ENCODE data around the gene TCF4. TPM values are rescaled to one million over a fixed set of nuclear protein-coding genes. Genes with fewer than 3 reads are reported as not detected.

The TCF4 gene
- total RNA-seq, 1 experiment from 2014 or later: 104 TPM

DNA sequence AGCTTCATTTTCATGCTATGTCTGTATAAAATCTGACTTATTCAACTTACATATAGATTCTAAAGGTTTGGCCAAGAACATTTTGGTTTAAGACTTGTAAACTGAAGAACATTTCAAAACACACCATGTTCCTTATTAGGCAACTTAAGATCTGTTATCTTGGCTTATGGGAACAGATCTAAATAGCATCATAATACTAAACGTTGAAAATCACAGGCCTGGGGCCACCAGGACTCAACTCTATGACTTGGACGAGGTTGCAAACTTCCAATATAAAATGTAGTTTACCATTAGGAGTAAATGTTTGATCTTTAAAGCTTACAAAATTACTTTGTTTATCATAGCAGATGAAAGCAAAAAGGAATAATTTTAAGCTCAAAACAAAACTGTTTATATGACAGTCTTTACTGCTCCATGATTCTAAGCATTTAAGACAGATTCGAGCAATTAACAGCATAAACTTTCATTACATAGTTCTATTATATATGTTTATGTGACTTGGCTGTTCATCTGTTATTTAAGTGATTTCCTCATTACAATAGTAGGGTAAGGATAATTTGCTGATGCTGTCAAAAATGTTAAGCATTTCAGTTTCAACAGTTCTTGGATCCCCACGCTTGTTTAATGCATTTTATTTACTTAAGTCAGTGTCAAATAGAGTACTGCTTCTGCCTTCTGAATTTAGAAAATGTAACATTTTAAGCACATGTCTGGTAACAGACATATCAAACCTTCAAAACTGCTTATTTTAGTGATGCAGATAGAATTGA is 8.3 kb downstream of the TCF4 start (continued):
- TF ChIP-seq, protein P1, sequence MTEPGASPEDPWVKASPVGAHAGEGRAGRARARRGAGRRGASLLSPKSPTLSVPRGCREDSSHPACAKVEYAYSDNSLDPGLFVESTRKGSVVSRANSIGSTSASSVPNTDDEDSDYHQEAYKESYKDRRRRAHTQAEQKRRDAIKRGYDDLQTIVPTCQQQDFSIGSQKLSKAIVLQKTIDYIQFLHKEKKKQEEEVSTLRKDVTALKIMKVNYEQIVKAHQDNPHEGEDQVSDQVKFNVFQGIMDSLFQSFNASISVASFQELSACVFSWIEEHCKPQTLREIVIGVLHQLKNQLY (CRISPR knock-in tag; IDR thresholded peaks at IDR 0.05): no peak

DNA sequence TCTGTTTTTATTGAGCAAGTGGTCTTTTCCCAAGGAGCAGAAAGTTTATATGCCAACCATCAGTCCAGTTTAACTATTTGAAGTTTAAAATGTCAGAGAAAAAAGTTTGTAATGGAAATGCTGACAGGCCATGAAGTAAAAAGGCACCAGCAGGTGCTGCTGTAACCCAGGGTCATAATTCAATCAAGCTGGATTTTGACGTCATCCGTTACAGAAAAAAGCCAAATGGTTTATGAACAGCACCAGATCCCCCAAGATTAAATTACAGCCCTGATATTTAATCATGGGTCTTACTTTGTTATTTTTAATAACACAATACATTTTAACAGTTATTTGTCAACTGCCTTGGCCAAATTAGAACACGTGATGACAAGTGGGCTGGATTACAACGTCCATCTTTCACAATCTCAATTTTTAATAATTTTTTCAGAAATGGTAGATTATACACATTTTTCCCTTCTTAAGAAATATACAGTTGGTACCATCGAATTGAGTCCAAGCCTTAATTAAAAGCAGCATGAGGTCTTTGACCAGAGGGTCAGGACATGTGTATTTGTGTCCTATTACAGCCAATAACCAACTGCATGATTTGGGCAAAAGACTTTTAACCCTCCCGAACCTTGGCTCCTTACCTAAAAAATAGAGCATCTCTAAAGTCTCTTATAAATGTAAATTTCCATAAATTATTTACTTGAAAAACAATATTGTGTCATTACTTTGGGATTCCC is 10.0 kb downstream of the TCF4 start:
- Mint-ChIP-seq H3K27ac (no peak overlapping the region; the same call in 1 of the 2 replicates), H3K36me3 (peaks cover 3% of the 10 kb centered on the region), H3K9me3 (no peaks in the 10 kb centered on the region), H3K4me1 (peaks cover 87% of the 10 kb centered on the region), H3K27me3 (ENCODE audit: low read depth) (no peaks in the 10 kb centered on the region), H3K4me3 (no peak overlapping the region)
- TF ChIP-seq ATF1 (CRISPR knock-in tag; IDR thresholded peaks at IDR 0.05): no peak
- no peak for TF ChIP-seq RORB (CRISPR knock-in tag; IDR thresholded peaks at IDR 0.05)
- TF ChIP-seq IRF2 (CRISPR knock-in tag; IDR thresholded peaks at IDR 0.05; ENCODE audit: borderline replicate concordance, low read depth): no peak
- TF ChIP-seq ATF3 (CRISPR knock-in tag; conservative IDR thresholded peaks at IDR 0.05): no peak
- no peak for TF ChIP-seq PRRX2 (CRISPR knock-in tag; IDR thresholded peaks at IDR 0.05)
- no peak for TF ChIP-seq ZNF425 (CRISPR knock-in tag; conservative IDR thresholded peaks at IDR 0.05)
- no peak for TF ChIP-seq GTF2I (CRISPR knock-in tag; conservative IDR thresholded peaks at IDR 0.05)
- TF ChIP-seq MXD4 (CRISPR knock-in tag; IDR thresholded peaks at IDR 0.05; ENCODE audit: borderline replicate concordance): no peak
- ATAC-seq: no peak
- CTCF ChIA-PET: interaction anchor here (1.5 kb wide), 1 partner anchor 204 kb away, joined by 7 read pairs; no protein-coding TSS in a partner anchor
- POLR2A ChIA-PET: no interaction called here
- no peak for DNase-seq (ENCODE audit: low spot score)

DNA sequence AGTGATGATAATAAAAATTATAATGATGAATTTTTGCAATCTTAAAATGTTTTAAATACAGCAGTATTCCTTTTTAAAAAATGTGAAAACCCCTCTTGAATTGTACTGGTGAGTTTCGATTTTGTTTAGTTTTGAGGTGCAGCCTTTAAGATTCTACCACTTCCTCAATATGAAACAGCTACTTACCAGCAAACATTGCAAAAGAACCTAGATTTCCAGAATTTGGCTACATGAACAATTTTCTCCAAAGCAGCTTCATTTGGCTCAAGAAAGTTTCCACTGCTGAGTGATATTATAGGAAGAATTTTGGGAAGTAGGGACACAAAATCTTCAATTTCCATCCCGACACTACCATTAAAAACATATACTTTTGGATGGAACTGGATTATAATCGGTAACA is 12.0 kb downstream of the TCF4 start:
- DNase-seq (ENCODE audit: low spot score) (no peak), ATAC-seq (no peak)
- Mint-ChIP-seq H3K4me1 (peaks cover 82% of the 10 kb centered on the region), H3K4me3 (no peak overlapping the region), H3K36me3 (no peaks in the 10 kb centered on the region; the same call in 1 of the 2 replicates), H3K27me3 (ENCODE audit: low read depth) (no peaks in the 10 kb centered on the region), H3K9me3 (no peaks in the 10 kb centered on the region), H3K27ac (0 out of 2 replicates have a peak overlapping the region, but pooled peaks have one; percentile 35)
- POLR2A ChIA-PET: no interaction called here
- CTCF ChIA-PET: no interaction called here
- TF ChIP-seq CREM (CRISPR knock-in tag; IDR thresholded peaks at IDR 0.05) (no peak), NR3C1 (CRISPR knock-in tag; conservative IDR thresholded peaks at IDR 0.05; ENCODE audit: low read depth) (no peak), KAT7 (CRISPR knock-in tag; IDR thresholded peaks at IDR 0.05; ENCODE audit: borderline replicate concordance) (no peak), NFATC4 (CRISPR knock-in tag; IDR thresholded peaks at IDR 0.05) (no peak), NR2C2 (CRISPR knock-in tag; IDR thresholded peaks at IDR 0.05) (no peak), ZBTB21 (CRISPR knock-in tag; IDR thresholded peaks at IDR 0.05; ENCODE audit: borderline replicate concordance) (no peak), ZNF416 (CRISPR knock-in tag; IDR thresholded peaks at IDR 0.05) (no peak), ZNF138 (CRISPR knock-in tag; conservative IDR thresholded peaks at IDR 0.05) (no peak), FOXP1 (CRISPR knock-in tag; IDR thresholded peaks at IDR 0.05; ENCODE audit: borderline replicate concordance) (no peak)
- TF ChIP-seq, protein P2, sequence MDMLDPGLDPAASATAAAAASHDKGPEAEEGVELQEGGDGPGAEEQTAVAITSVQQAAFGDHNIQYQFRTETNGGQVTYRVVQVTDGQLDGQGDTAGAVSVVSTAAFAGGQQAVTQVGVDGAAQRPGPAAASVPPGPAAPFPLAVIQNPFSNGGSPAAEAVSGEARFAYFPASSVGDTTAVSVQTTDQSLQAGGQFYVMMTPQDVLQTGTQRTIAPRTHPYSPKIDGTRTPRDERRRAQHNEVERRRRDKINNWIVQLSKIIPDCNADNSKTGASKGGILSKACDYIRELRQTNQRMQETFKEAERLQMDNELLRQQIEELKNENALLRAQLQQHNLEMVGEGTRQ (CRISPR knock-in tag; IDR thresholded peaks at IDR 0.05): no peak
- TF ChIP-seq, protein P3, sequence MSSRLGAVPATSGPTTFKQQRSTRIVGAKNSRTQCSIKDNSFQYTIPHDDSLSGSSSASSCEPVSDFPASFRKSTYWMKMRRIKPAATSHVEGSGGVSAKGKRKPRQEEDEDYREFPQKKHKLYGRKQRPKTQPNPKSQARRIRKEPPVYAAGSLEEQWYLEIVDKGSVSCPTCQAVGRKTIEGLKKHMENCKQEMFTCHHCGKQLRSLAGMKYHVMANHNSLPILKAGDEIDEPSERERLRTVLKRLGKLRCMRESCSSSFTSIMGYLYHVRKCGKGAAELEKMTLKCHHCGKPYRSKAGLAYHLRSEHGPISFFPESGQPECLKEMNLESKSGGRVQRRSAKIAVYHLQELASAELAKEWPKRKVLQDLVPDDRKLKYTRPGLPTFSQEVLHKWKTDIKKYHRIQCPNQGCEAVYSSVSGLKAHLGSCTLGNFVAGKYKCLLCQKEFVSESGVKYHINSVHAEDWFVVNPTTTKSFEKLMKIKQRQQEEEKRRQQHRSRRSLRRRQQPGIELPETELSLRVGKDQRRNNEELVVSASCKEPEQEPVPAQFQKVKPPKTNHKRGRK (CRISPR knock-in tag; IDR thresholded peaks at IDR 0.05; ENCODE audit: borderline replicate concordance): no peak
- TF ChIP-seq, protein P4, sequence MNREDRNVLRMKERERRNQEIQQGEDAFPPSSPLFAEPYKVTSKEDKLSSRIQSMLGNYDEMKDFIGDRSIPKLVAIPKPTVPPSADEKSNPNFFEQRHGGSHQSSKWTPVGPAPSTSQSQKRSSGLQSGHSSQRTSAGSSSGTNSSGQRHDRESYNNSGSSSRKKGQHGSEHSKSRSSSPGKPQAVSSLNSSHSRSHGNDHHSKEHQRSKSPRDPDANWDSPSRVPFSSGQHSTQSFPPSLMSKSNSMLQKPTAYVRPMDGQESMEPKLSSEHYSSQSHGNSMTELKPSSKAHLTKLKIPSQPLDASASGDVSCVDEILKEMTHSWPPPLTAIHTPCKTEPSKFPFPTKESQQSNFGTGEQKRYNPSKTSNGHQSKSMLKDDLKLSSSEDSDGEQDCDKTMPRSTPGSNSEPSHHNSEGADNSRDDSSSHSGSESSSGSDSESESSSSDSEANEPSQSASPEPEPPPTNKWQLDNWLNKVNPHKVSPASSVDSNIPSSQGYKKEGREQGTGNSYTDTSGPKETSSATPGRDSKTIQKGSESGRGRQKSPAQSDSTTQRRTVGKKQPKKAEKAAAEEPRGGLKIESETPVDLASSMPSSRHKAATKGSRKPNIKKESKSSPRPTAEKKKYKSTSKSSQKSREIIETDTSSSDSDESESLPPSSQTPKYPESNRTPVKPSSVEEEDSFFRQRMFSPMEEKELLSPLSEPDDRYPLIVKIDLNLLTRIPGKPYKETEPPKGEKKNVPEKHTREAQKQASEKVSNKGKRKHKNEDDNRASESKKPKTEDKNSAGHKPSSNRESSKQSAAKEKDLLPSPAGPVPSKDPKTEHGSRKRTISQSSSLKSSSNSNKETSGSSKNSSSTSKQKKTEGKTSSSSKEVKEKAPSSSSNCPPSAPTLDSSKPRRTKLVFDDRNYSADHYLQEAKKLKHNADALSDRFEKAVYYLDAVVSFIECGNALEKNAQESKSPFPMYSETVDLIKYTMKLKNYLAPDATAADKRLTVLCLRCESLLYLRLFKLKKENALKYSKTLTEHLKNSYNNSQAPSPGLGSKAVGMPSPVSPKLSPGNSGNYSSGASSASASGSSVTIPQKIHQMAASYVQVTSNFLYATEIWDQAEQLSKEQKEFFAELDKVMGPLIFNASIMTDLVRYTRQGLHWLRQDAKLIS (CRISPR knock-in tag; IDR thresholded peaks at IDR 0.05; ENCODE audit: borderline replicate concordance): no peak

All from WTC11 (cell line).